ENCODE results near the gene RGS7BP. TPM values are rescaled to one million over a fixed set of nuclear protein-coding genes. Genes with fewer than 3 reads are reported as not detected.
A peak's percentile ranks its signal among the peaks of the same experiment; 100 is the strongest.
"Not testable (repeated sequence)": the region's sequence is repeated elsewhere in the genome, so short reads cannot be mapped to it uniquely, and the experiment has no call there.

Gene RGS7BP
- polyA plus RNA-seq, 3 donors: 6.2 to 7.8 (median 7.2) TPM

DNA sequence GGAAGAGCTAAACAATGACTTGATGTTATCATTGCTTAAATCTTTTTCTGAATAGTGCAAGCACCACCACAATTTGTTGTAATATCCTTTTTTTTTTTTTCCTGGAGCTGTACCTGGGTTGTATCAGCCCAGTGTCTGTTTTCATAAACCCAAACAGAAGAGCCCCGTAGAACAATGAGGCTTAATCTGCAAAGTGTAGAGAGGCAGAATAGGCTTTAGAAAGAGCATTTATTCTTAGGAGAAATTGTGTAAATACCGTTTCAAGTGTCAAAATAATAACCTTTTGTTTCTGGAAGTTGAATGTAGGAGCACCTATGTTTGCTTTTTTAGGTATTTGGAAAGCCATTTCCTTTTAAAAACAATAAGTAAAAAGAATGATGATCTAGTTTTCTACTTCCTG, 26.4 kb downstream of the RGS7BP start:
- no peak for DNase-seq

DNA sequence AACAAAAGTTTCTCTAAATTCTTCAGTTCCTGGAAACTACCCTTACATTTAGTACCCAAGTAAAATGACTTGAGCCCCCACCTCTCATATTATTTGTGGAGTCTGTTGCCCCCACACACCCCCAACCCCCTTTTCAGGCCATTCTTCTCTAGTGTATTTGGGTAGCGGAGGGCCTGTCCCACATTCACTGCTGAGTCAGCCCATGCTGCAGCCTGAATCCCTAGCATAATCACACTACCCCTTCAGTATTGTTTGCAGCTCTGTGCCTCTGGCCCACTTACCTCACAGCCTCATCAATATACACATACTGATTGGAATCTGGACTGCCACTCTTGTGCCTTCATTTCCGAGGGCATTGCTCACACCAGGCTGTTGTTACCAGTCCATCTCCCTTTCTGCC, 26.8 kb downstream of the RGS7BP start:
- no peak for DNase-seq

DNA sequence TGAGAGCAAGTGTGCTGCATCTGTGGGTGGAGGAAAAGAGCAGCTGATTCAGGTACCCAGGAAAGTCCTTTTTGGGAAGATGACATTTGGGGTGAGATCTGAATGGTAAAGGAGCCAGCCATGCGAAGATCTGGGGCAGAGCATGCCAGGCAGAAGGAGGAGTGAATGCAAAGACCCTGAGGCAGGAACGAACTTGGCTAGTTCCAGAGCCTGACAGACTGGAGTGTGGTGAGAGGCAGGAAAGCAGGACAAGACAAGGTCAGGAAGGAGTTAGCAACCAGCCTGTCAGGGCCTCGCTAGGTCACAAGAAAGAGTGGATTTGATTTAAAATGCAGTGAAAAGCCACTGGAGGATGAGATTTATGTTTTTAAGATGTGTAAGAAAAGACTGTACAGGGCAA, 28.2 kb downstream of the RGS7BP start:
- DNase-seq: no peak

DNA sequence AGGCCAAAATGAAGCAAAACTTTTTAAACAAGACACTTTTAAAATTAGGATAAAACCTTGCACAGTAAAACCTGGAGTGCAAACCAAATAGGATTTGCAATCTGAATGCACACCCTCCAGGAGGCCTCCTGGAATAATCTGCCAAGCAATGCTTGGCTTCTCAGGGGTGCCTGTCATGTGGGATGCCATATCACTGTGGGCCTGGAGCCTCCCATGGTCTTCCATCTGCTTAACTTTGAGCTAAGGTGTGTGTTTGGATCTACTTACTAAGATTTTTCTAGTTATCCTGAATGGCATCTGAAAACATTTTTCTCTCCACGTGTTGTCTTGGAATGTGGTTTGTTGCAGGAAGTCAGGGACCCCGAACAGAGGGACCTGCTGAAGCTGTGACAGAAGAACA, 52.1 kb downstream of the RGS7BP start:
- no peak for DNase-seq

DNA sequence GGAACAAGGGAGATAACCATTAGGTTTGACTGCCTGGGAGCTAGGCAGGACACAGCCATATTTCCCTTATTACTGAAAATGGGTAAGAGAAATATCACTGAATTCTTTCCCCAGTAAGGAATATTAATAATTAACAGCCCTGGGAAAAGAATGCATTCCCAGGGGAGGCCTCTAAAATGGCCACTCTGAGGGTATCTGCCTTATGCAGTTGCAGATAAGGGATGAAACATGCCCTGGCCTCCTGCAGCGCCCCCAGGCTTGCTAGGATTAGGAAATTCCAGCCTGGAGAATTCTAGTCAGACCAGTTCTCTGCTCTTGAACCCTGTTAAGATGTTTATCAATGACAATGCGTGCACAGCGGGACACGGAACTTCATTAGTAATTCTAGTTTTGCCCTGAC, 52.8 kb downstream of the RGS7BP start:
- not testable (repeated sequence) for DNase-seq

DNA sequence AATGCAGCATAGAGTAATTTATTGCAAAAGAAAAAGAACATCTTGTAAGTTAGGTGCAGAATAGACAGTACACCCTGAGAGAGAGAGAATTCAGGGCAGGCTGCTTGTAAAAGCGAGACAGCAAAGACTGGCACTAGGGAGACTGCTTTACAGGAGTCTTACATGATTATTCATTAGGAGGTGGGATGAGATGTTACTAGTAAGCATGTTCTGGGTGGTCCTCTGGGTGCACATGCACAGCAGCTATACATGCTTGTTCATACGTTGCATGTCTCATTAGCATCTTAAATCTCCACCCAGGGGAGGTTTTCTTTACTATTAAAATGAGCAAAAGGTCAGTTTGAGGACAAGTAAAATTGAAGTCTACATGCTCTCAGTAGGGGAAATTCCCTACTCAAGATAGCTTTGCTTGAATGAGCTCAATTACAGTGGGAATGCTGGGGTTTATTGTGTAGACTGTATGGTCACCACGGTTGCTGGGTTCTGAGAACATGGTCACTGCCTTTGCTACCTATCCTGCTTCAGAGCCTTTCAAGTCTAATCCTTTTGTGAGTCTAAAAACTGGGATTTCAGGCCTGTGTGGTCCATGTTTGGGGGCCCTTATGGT, 60.6 kb downstream of the RGS7BP start:
- peak; percentile 53 for DNase-seq

DNA sequence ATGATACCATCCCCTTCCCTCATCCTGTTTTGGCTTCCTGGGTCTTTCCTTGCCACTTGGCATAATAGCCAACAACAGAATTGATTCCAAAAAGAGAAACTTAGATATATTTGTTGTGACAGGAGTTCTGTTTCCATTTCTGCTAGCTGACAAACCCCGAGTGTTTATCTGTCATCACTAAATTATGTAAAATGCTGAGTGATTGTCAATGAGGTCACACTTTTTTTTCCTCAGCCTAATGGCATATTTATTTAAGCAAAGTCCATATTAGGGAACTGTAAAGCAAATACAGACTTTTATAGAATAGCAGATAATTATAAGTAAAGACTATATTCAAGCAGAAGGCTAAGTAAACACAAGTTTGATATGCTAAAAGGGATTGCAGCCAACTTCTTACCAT, 64.0 kb downstream of the RGS7BP start:
- DNase-seq: no peak

DNA sequence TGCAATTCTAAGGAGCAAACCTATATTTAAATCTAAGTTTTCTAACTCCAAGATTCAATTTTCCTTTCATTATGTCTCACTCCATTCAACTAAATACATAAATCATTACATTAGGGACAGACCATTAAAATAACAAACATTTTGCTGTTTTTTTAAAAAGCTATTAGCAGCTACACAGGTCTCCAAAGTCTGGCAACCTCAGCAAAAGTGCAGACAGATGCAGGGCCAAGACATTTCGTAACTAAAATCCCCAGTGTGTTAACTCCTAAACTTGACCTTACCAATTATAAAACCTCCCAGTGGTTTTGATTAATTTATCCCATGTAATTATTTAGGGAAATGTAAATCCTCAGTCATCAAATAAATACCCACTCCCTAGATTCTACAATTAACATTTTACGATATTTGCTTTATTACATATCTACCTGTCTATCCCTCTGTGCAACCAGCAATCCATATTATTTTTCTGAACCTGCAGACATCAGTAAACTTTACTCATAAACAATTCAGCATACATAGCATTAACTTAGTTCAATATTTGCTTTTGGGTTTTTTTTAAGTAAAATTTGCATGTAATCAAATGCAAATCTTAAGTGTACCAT, 64.7 kb downstream of the RGS7BP start:
- no peak for DNase-seq

DNA sequence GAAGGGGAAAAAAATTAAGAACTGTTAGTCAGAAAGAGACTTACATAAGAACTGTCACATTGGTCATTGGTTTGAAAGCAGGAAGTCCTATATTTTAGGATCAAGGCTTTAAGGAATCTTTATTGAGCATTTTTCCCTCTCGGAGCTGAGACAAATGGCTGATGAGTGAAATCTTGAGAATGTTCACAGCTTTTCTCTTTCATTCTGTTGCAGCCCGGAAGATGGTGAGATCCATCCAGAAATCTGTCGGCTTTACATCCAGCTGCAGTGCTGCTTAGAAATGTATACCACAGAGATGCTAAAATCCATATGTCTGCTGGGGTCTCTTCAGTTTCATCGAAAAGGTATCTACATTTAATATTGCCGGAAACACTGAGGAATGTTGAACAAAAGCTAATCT, 69.7 kb downstream of the RGS7BP start:
- DNase-seq: no peak

DNA sequence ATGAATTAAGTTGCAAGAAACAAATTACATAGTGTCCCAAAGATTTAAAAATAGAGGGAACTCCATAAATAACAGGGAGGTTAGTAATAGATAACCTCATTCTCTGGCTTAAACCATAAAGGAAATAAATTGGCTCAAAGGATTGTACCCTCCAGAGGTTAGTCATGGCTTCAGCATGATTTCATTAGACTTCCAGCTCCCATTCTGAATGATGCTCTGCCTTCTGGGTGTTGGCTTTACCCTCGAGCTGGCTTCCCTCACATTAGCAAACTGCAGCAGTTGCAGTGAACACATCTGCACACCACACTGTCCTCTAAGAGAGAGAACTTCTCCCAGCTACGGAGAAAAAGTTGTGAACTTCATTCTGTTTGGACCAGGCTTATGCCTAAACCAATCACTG, 70.4 kb downstream of the RGS7BP start:
- no peak for DNase-seq

DNA sequence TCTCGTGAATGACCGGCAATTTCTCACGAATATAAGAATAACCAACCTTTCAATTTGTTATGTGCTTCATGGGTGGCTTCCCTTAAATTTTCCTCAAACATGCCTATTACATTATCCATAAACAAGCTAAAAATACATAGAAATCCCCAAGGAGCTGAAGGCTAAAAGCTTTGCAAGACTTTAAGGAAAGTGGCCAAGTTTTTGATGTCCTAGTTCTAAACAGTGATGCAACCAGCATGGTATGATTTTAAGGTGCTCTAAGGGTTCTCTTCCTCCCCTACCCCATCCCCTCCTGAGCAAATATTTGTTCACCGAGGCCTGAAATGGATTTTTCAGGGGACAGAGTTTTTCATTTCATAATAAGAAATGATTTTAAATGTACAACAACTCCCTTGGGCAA, 79.8 kb downstream of the RGS7BP start:
- DNase-seq: no peak

DNA sequence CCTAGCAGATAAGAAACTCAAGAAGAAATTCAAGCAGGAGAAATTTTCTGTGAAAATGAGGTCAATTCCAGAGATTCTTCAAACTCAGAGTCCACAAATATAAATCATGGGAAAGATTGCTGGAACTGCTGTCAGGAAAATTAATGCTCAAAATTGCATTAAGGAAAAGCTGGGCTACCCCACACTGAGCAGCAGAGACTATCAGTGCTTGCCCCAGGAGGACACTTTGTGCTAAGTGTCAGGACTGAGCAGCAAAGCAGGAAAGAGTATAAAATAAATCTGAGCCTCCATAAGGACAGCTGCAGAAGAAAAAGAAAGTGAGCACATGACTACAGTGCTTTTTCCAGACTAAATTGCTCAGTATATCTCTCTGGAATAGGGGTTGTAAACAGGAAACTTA, 81.6 kb downstream of the RGS7BP start:
- no peak for DNase-seq

DNA sequence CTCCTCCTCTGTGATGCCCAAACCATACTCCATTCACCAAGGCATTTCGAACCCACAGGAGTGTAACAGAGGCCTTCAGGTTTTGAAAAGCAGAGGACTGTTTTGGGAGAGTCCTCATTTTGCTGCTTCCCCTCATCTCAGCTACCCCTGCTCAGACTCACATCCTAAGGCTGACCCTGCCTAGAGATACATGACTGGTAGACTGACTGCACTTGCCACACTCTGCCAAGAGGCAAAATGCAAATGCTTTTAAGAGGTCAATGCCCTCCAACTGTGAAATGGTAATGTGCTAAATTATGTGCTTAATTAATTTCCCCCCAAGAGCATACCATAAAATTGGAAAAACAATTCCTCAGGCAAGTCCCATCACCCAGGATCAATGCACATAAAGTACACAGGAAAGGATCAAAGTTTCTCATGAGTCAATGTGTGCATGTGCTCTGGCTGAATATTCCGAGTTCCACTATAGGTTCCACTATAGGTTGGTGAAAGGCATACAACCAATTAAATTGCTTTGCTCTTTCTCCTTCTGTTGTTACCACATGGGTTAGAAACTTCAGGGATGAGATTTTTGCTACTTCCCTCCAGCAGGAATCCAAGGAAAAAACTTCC, 87.0 kb downstream of the RGS7BP start:
- no peak for DNase-seq

DNA sequence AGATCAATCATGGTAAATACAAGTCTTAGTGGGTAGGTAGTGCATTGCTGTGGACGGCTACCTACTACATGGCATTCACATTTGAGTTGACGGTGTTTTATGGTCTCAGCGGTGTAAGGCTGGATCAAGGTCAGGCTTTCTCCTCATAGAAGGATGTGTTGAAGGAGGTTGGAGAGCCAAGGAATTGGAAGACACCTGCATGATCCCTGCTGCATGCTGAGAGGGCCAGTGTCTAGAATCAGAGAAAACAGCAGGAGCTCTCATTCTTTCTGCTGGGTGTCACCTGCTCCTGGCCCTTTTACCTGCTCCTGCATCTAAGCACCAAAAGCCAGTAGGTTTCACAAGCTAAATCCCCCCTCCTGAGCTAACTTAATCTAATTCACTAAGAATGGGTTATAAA, 88.2 kb downstream of the RGS7BP start:
- DNase-seq: no peak

DNA sequence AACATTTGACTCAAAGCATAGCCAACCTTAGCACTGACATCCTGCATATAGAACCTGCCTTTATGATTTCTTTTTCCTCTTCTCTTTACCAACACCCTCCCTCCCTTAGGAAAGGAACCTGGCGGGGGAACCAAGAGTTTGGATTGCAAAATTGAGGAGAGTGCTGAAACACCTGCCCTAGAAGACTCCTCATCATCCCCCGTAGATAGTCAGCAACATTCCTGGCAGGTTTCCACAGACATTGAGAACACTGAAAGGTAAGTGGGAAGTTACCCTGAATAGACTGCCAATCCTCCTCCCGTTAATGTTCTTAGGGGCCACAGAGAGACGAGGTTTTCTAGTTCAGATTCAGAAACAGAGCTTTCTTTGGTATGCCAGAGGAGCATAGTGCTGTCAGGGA, 88.8 kb downstream of the RGS7BP start:
- no peak for DNase-seq

DNA sequence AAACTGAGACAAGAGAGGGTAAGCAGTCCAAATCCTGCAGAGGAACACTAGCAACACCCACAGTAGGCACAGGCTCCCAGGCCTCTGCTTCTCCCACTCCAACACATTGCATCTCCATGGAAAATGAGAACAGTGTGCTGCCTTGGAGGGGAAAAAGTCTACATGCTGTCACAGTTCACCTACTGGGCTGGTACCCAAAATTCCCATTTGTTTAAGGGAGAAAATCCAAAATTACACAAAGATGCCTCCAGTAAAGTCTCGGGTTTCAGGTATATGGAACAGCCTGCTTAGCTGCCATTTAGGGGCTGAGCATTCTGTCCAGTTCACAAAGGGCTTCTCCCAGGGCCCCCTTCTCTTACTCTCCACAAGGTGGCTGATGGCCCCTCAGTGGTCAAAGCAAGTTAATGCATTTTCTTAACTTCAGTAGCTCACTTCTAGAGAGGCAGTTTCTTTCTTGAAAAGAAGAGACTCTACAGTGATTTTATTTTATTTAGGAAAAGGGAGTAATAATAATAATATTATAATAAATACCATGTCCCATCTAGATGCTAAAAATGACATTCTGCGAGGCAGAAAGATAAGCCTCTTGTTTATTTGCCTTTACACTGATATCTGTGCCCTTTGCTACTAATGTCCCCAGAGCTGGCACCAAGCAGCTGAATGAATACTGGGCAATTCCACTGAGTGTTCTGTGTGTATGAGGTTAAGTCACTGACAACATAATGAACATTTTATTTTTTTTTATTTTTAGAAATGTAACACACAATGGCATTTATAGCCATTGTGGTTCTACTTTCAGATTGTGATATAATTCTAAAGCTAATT, 89.4 kb downstream of the RGS7BP start:
- no peak for DNase-seq

DNA sequence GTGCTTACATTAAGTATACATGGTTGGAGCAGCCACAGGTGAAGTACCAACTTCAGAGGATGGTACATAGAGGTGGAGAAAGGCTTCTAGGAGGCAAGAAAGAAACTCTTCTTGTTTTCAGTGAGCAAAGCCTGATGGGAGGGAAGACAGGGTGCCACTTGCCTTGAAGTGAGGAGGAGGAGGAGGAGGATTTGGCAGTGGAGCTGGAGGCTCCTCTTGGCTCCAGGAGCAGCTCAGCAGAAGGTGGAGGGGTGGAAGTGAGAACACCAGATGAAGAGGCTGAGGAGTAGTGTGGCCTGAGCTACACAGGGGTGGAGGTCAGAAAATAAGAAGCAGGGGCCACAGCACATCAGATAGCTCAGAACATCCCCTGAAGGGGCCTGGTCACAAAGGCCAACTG, 93.4 kb downstream of the RGS7BP start:
- no peak for DNase-seq

DNA sequence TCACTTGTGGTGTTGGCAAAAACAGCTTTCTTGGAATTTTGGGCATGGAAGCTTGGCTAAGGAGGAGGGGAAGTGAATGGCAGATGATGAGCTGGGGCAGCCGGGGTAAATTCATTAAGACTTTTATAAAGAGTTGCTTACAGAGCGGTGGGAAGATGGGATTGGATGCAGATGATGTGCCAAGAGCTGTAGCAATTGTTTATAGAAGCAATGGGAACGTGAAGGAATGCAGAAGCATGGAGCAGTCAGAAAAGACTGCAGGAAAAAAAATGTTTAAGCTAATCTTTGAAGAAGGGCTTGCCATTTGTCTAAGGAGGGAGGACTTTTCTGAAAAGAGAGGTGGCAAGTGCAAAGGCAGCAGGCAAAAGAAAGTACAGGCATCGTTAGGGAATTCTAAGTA, 97.9 kb downstream of the RGS7BP start:
- DNase-seq: no peak

DNA sequence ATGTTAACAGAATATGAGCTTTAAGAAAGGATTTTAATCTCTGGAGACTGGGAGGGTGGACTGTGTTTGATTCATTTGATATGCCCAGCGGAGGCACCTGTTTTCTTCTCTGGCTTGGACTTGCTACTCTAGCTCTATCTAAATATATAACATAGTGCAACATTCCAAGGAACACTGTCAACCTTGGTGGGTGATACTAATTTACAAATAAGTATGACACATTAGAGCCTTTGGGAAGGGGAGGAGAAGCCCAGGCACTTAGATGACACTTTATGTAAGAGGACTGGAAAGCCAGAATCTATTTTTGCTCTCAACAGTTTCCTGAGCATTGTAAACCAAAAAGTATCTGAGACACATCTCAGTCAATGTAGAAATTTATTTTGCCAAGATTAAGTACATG, 101.1 kb downstream of the RGS7BP start:
- no peak for DNase-seq

DNA sequence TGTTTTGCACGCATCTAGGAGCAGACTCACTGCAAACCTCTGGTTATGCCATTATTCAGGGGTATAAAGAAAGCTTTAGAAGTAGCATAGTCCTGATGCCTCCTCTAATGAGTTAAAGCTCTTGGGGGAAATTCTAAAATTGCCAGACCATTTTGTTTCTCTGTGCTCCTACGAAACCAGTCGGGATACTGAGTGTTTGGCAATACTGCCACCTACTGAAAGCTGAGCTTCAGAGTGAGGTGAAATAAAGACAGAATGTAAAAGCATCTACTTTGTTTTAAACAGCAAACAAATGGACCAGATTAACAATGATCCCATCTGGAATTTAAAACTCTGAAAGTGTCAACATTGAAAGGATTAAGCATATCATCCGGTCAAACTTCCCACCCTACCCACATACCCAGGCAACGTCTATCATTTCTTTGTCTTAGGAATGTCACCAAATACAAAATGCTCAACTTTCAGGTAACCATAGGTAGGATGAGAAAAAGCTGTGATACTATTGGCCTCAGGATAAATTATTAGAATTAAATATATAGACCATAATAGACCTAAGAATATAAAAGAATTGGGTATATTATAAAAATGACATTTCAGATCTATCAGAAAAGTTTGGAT, 106.6 kb downstream of the RGS7BP start:
- DNase-seq: peak; percentile 64

DNA sequence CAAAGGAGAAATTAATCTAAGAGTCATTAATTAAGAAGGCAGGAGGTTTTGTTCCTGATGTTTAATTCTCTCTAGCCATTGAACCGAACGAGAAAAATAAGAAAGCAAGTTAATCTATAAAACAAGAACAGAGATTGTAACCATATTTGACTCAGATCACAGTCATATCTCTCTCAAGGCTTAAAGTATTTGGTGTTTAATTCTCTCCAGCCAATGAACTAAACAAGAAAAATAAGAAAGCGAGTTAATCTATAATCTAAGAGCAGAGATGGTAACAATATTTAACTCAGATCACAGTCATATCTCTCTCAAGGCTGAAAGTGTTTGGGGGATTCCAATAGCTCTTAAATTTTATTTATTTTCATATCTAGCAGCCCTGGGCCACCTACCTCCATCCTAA, 110.1 kb downstream of the RGS7BP start:
- DNase-seq: no peak

DNA sequence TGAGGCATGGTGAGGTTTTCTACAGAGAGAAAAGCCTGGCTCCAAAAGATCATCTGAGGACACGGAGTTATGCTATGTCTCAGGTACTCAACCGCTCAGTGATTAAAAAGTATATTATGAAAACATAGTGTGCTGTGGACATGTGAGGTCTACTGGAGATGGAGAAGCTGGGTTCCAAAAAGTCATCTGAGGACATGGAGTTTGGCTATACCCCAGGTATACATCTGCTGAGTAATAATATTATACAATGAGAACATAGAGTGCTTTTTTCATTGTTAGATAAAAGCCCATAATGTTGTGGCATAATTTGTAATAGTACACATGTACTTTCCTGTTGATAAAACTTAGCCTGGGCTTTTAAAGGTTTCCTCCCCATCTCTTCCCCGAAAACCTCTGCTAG, 113.8 kb downstream of the RGS7BP start:
- no peak for DNase-seq

DNA sequence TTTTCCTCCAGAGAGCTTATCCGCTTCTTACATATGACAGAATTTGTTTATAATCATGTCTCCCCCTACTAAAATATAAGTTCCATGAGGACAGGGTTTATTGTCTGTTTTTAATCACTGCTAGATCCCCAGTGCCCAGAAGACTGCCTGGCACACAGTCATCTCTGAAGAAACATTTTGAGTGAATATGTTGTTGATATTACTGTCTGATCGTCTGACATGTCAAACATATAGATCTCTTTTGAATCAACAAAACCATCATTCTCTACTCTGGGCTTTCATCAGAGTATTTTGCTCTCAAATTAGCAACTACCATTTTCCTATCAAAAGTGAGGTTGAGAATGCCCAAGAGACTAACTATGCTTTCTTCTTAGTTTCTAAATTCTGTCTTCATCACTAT, 117.2 kb downstream of the RGS7BP start:
- DNase-seq: no peak
